GM21619 (cell line): Measurements from ENCODE around the gene TIPRL.
A peak's percentile ranks its signal among the peaks of the same experiment; 100 is the strongest.
"Not testable (repeated sequence)": the region's sequence is repeated elsewhere in the genome, so short reads cannot be mapped to it uniquely, and the experiment has no call there.

Experiments
- ATAC-seq: cut with Tn5 transposase; IDR thresholded peaks from one replicate; pipeline ENCODE4 v1.9.1; 2021; ENCODE audit not compliant: unreplicated experiment

The TIPRL gene

GRCh38 chr1:168178638-168179437 lies at the start of gene TIPRL:
Gene TIPRL, plus strand, starts transcription at chr1:168178962. Its CDS starts 116 bp downstream, at chr1:168179078.
- ATAC-seq: peak; percentile 89

GRCh38 chr1:168129933-168130332 lies 48.8 kb upstream of the TIPRL start:
- no peak for ATAC-seq

GRCh38 chr1:168134132-168134531 lies 44.6 kb upstream of the TIPRL start:
- ATAC-seq: no peak

- ATAC-seq: no peak
These were observed 44.1 kb upstream of the TIPRL start for GRCh38 chr1:168134642-168135041.

GRCh38 chr1:168135116-168135920 lies 43.4 kb upstream of the TIPRL start:
- no peak for ATAC-seq

GRCh38 chr1:168135921-168136708 lies 42.6 kb upstream of the TIPRL start:
- ATAC-seq: no peak

GRCh38 chr1:168136709-168137514 lies 41.9 kb upstream of the TIPRL start, which contains the start of gene GPR161:
Gene GPR161, minus strand, starts transcription at chr1:168136930. Its CDS starts 32,080 bp downstream, at chr1:168104850.
- no peak for ATAC-seq

DNA sequence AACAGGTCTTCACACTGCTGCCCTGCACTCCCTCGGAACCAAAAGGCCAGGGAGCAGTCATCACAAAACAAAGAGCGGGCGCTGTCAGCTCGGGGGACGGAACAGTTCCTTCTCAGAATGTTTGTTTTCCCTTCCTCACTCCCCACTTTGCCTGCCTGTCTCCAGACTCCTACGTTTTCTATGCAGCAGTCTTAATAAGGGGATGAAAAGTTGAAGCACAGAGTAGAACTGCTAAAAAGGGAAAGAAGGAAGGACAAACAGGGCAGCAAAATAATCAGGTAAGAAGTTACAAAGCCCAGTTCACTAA lies 41.3 kb upstream of the TIPRL start:
- ATAC-seq: no peak

GRCh38 chr1:168138134-168138533 lies 40.6 kb upstream of the TIPRL start:
- ATAC-seq: no peak

DNA sequence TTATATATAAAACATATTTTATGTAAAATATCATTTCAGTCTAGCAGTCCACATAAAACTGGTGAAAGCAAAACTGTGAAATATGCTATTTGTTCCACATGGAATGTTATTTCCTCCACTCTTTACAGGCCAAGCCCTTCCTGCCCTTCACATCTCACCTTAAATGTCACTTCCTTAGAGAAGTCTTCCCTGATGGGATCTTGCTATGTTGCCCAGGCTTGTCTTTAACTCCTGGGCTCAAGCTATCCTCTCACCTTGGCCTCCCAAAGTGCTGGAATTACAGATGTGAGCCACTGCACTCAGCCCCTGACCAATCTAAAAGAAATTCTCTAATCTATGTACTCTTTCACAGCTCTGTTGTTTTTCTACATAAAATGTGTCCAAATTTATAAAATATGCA lies 39.7 kb upstream of the TIPRL start:
- ATAC-seq: no peak

DNA sequence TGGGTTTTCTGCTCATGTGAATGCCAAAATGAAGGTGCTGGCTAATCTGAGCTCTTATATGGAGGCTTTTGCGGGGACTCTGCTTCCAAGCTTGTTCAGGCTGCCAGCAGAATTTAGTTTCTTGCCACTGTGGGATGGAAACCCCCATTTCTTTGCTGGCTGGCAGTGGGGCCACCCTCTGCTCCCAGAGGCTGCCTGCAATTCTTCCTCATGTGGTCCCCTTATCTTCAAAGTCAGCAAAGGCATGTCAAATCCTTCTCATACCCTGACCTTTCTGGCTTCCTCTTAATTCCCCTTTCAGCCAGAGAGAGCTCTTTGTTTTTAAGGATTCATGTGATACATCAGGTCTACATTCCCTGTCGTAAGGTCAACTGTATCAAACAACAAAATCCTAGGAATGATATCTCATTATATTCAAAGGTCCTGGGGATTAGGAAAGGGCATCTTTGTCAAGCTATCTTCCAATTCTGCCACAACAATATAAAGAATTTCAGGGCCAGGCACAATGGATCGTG lies 36.8 kb upstream of the TIPRL start:
- no peak for ATAC-seq

GRCh38 chr1:168145184-168146159 lies 33.3 kb upstream of the TIPRL start:
- peak; percentile 89 for ATAC-seq

DNA sequence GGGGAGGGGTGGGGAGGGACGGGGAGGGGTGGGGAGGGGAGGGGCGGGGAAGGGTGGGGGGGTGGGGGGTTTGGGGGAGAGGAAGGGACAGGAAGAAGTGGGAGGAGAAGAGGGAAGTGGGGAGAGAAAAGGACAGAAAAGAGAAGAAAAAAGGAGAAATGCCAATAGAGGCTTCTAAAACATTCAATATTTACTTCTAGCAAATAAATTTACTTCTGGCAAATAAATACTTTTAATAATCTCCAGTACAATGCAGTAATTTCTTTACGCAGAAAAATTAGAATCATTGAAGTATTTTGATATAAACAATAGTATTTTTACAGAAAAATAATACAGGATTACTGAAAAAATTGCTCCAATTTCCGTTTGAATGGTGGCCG lies 32.6 kb upstream of the TIPRL start:
- no peak for ATAC-seq

DNA sequence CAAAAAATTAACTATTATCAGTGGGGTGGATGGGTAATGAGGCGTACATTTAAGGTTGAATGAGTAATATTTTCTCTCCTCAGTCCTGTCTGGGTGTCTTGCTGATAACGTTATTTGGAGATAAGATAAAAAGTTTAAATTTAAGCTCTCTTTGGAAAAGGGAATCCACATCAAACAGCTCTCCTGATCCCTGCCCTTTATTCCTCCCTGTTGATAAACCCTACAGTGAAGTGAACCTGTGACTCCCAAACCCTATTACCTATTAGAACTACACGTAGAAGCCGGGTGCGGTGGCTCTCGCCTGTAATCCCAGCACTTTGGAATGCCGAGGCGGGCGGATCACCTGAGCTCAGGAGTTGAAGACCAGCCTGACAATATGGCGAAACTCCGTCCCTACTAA lies 32.1 kb upstream of the TIPRL start:
- no peak for ATAC-seq

- ATAC-seq: peak; percentile 70
These were observed 29.8 kb upstream of the TIPRL start for GRCh38 chr1:168148916-168149315.

DNA sequence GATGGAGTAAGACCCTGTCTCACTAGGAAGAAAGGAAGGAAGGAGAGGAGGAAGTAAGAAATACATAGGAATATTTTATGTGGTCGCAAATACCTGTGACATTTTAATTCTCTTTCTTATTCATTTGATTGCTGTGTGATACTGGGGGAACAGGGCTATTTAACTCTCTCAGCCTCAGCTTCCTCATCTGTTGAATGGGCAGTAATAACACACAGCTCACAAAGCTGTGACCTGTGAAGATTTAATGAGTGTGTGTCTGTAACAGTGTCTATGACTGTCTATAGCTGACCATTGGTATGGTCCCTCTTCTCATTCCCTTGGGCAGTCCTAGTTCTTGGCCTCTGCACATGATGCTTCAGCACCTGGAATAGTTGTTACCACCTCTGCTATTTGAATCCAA lies 28.5 kb upstream of the TIPRL start:
- ATAC-seq: no peak

GRCh38 chr1:168151935-168152334 lies 26.8 kb upstream of the TIPRL start:
- no peak for ATAC-seq

DNA sequence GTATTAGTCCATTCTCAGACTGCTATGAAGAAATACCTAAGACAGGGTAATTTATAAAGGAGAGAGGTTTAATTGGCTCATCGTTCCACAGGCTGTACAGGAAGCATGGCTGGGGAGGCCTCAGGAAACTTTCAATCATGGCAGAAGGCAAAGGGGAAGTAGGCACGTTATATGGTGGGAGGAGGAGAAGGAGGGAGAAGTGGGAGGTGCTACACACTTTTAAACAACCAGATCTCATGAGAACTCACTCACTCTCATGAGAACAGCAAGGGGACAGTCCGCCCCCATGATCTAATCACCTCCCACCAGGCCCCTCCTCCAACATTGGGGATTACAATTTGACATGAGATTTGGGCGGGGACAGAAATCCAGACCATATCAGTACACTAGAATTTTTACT lies 24.1 kb upstream of the TIPRL start:
- not testable (repeated sequence) for ATAC-seq

GRCh38 chr1:168155910-168156309 lies 22.9 kb upstream of the TIPRL start:
- ATAC-seq: no peak
